ENCODE results near the gene DIP2C. TPM values are rescaled to one million over a fixed set of nuclear protein-coding genes. Genes with fewer than 3 reads are reported as not detected.
A peak's percentile ranks its signal among the peaks of the same experiment; 100 is the strongest.

DIP2C gene
- total RNA-seq, 1 experiment from 2014 or later = 11.0 TPM

DNA sequence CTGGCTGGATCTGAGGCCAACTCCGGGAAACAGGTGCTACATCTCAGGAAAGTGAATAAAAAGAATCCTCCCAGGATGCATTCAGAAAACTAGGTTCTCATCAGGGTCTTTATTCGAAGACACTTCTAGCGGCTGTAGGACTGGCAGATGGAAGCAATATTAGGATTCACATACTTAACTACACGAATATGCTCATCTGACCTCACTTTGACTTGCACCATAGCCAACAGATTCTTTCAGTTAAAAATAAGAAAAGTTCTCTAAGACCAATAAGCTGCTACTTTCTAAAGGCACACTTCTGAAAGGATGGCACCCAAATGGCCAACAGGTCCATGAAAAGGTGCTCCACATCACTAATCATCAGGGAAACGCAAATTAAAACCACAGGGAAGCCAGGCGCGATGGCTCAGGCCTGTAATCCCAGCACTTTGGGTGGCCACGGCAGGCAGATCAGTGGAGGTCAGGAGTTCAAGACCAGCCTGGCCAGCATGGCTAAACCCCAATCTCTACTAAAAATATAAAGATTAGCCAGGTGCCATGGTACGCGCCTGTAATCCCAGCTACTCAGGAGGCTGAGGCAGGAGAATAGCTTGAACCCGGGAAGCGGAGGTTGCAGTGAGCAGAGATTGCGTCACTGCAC, 296.2 kb downstream of the DIP2C start:
- ChIA-PET POLR2A (no interaction called here), CTCF (no interaction called here)
- no peaks in the 10 kb centered on the region for H3K36me3 Mint-ChIP-seq
- no peaks in the 10 kb centered on the region for H3K9me3 Mint-ChIP-seq
- no peak for ATAC-seq
- H3K4me3 Mint-ChIP-seq = no peak overlapping the region
- H3K27me3 Mint-ChIP-seq (ENCODE audit: low read depth) = no peaks in the 10 kb centered on the region
- no peak overlapping the region; the same call in 1 of the 2 replicates for H3K27ac Mint-ChIP-seq
- TF ChIP-seq AFF4 (CRISPR knock-in tag; IDR thresholded peaks at IDR 0.05; ENCODE audit: borderline replicate concordance) (no peak), MAX (CRISPR knock-in tag; IDR thresholded peaks at IDR 0.05) (no peak), ZNF219 (CRISPR knock-in tag; IDR thresholded peaks at IDR 0.05; ENCODE audit: borderline replicate concordance) (no peak), ZBTB21 (CRISPR knock-in tag; IDR thresholded peaks at IDR 0.05; ENCODE audit: borderline replicate concordance) (no peak), ZNF263 (CRISPR knock-in tag; IDR thresholded peaks at IDR 0.05; ENCODE audit: low read depth) (no peak), FOXP1 (CRISPR knock-in tag; IDR thresholded peaks at IDR 0.05; ENCODE audit: borderline replicate concordance) (no peak), ZNF396 (CRISPR knock-in tag; IDR thresholded peaks at IDR 0.05; ENCODE audit: borderline replicate concordance) (no peak), PREB (CRISPR knock-in tag; IDR thresholded peaks at IDR 0.05; ENCODE audit: borderline replicate concordance) (no peak), NFE2L1 (CRISPR knock-in tag; IDR thresholded peaks at IDR 0.05) (no peak)
- TF ChIP-seq, protein P1, sequence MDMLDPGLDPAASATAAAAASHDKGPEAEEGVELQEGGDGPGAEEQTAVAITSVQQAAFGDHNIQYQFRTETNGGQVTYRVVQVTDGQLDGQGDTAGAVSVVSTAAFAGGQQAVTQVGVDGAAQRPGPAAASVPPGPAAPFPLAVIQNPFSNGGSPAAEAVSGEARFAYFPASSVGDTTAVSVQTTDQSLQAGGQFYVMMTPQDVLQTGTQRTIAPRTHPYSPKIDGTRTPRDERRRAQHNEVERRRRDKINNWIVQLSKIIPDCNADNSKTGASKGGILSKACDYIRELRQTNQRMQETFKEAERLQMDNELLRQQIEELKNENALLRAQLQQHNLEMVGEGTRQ (CRISPR knock-in tag; IDR thresholded peaks at IDR 0.05) = no peak
- no peak for DNase-seq (ENCODE audit: low spot score)
- peaks cover 22% of the 10 kb centered on the region for H3K4me1 Mint-ChIP-seq

GRCh38 chr10:392705-393037, 296.8 kb downstream of the DIP2C start:
- no peak for ATAC-seq
- no peaks in the 10 kb centered on the region for H3K9me3 Mint-ChIP-seq
- H3K4me1 Mint-ChIP-seq = peaks cover 16% of the 10 kb centered on the region
- no peaks in the 10 kb centered on the region for H3K27me3 Mint-ChIP-seq (ENCODE audit: low read depth)
- TF ChIP-seq ZNF423 (CRISPR knock-in tag; IDR thresholded peaks at IDR 0.05) (no peak), ELF4 (CRISPR knock-in tag; IDR thresholded peaks at IDR 0.05; ENCODE audit: low read depth) (no peak), NR3C1 (CRISPR knock-in tag; conservative IDR thresholded peaks at IDR 0.05; ENCODE audit: low read depth) (no peak), PRRX2 (CRISPR knock-in tag; IDR thresholded peaks at IDR 0.05) (no peak), E2F4 (CRISPR knock-in tag; IDR thresholded peaks at IDR 0.05; ENCODE audit: borderline replicate concordance, low read depth) (no peak), PREB (CRISPR knock-in tag; IDR thresholded peaks at IDR 0.05; ENCODE audit: borderline replicate concordance) (no peak), AFF4 (CRISPR knock-in tag; IDR thresholded peaks at IDR 0.05; ENCODE audit: borderline replicate concordance) (no peak), CREB1 (CRISPR knock-in tag; IDR thresholded peaks at IDR 0.05) (no peak), NR1H2 (CRISPR knock-in tag; IDR thresholded peaks at IDR 0.05) (no peak), E2F5 (CRISPR knock-in tag; IDR thresholded peaks at IDR 0.05) (no peak)
- TF ChIP-seq, protein P2, sequence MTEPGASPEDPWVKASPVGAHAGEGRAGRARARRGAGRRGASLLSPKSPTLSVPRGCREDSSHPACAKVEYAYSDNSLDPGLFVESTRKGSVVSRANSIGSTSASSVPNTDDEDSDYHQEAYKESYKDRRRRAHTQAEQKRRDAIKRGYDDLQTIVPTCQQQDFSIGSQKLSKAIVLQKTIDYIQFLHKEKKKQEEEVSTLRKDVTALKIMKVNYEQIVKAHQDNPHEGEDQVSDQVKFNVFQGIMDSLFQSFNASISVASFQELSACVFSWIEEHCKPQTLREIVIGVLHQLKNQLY (CRISPR knock-in tag; IDR thresholded peaks at IDR 0.05) = no peak
- ChIA-PET POLR2A (no interaction called here), CTCF (no interaction called here)
- no peaks in the 10 kb centered on the region for H3K36me3 Mint-ChIP-seq
- H3K27ac Mint-ChIP-seq = peak overlapping the region; percentile 28; the same call in 1 of the 2 replicates
- no peak for DNase-seq (ENCODE audit: low spot score)
- H3K4me3 Mint-ChIP-seq = no peak overlapping the region

Measured in WTC11 (cell line).